ENCODE data around the gene SLC18A2. TPM values are rescaled to one million over a fixed set of nuclear protein-coding genes. Genes with fewer than 3 reads are reported as not detected.
"Not testable (repeated sequence)": the region's sequence is repeated elsewhere in the genome, so short reads cannot be mapped to it uniquely, and the experiment has no call there.

SLC18A2 gene
- total RNA-seq, 1 donor from 2014 or later = 0.13 TPM

DNA sequence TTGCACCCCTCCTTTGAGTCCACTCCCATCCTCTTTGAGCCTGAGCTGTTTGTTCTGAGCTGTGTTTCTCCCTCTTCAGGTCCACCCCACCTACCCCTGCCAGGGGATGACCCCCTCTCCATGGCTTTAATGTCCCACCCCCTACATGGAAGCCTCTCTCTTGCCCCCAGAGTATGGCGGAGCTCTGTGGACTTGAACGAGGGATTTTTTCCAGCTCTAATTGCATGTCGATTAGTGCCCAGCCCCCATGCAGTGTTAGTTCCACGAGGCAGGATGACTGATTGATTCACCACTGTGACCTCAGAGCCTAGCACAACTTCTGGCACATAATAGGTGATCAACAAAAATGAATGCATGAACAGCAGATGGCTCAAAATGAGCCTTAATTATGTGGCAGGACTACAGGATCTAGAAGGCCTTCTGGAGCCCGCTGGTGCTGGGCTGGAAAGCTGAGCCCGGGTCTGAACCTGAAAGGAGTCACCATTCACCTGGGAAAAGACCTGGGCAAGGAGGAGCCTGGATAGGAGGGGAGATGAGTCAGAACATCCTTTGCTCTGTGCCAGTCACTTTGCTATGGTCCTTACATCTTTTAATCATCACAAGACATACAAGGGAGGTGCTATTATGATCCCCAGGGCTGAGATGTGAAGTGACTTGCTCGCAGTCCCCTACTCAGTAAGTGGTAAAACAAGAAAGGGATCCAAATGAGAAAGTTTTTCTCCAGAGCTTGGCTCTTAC, 17.1 kb upstream of the SLC18A2 start:
- Mint-ChIP-seq H3K27ac (no peak overlapping the region), H3K9me3 (no peaks in the 10 kb centered on the region)

DNA sequence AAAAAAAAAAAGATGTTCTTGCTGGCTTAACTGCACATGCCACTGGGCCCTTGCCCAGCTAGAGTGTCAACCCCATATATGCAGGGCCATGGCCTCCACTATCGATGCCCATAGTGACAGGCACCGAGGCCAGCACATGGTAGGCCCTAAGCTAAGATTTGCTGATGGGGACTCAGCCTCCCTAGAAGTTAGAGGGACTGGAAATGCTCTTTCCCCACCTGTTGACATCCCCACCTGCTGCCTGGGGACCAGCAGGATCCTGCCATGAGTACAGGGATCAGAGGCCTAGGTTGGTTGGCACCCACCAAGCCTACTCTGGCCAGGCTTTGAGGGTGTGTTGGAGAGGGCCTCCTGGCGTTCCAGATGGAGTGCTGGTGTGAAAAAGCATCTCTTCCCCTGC, 16.0 kb upstream of the SLC18A2 start:
- Mint-ChIP-seq H3K4me1 (no peaks in the 10 kb centered on the region), H3K27me3 (ENCODE audit: low read depth) (peaks cover 61% of the 10 kb centered on the region), H3K27ac (no peak overlapping the region), H3K4me3 (no peak overlapping the region), H3K36me3 (no peaks in the 10 kb centered on the region), H3K9me3 (peaks cover 5% of the 10 kb centered on the region)
- TF ChIP-seq, protein P1, sequence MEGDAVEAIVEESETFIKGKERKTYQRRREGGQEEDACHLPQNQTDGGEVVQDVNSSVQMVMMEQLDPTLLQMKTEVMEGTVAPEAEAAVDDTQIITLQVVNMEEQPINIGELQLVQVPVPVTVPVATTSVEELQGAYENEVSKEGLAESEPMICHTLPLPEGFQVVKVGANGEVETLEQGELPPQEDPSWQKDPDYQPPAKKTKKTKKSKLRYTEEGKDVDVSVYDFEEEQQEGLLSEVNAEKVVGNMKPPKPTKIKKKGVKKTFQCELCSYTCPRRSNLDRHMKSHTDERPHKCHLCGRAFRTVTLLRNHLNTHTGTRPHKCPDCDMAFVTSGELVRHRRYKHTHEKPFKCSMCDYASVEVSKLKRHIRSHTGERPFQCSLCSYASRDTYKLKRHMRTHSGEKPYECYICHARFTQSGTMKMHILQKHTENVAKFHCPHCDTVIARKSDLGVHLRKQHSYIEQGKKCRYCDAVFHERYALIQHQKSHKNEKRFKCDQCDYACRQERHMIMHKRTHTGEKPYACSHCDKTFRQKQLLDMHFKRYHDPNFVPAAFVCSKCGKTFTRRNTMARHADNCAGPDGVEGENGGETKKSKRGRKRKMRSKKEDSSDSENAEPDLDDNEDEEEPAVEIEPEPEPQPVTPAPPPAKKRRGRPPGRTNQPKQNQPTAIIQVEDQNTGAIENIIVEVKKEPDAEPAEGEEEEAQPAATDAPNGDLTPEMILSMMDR (IDR thresholded peaks at IDR 0.05; ENCODE audit: unreplicated experiment) = no peak
- no peak for DNase-seq (ENCODE audit: low spot score in 2 of 2, unreplicated experiment in 2 of 2)

More for the DNA sequence above, 17.1 kb upstream of the SLC18A2 start:
- H3K27me3 Mint-ChIP-seq (ENCODE audit: low read depth) = peaks cover 56% of the 10 kb centered on the region
- no peak overlapping the region for H3K4me3 Mint-ChIP-seq
- TF ChIP-seq, protein P1 (IDR thresholded peaks at IDR 0.05; ENCODE audit: unreplicated experiment) = no peak
- no peaks in the 10 kb centered on the region for H3K4me1 Mint-ChIP-seq
- H3K36me3 Mint-ChIP-seq = no peaks in the 10 kb centered on the region
- no peak for DNase-seq (ENCODE audit: low spot score in 2 of 2, unreplicated experiment in 2 of 2)

DNA sequence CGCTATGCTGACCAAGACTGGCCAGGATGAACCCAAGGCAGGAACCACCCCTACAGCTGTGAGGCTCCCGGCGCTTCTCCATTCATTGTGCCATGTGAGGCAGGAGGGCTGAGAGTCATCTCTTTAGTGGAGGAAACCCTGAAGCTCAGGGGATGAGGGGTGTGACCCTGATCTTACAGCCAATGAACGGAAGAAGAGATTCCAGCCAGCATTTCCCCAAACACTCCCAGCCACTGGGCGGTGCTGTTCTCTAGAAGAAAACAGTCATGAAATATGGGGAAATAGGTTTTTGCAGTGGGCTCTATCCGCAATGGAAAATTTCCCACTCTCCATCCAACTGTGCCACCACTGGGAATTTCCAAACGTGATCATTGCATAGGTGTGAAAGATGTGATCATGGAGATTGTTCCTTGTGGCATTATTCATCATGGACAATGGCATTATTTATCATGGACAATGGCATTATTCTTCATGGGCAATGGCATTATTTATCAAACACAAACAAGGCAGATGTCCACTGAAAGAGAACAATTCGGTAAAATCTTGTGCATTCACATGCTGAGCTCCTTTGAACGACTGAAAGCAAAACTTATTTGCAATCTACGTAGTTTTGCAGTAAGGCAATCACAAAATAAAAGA, 14.0 kb upstream of the SLC18A2 start:
- no peaks in the 10 kb centered on the region for H3K36me3 Mint-ChIP-seq
- TF ChIP-seq, protein P1 (IDR thresholded peaks at IDR 0.05; ENCODE audit: unreplicated experiment) = no peak
- H3K9me3 Mint-ChIP-seq = peaks cover 12% of the 10 kb centered on the region
- H3K4me1 Mint-ChIP-seq = no peaks in the 10 kb centered on the region
- peaks cover 65% of the 10 kb centered on the region for H3K27me3 Mint-ChIP-seq (ENCODE audit: low read depth)
- DNase-seq (ENCODE audit: low spot score in 2 of 2, unreplicated experiment in 2 of 2) = no peak
- no peak overlapping the region for H3K4me3 Mint-ChIP-seq
- H3K27ac Mint-ChIP-seq = no peak overlapping the region

DNA sequence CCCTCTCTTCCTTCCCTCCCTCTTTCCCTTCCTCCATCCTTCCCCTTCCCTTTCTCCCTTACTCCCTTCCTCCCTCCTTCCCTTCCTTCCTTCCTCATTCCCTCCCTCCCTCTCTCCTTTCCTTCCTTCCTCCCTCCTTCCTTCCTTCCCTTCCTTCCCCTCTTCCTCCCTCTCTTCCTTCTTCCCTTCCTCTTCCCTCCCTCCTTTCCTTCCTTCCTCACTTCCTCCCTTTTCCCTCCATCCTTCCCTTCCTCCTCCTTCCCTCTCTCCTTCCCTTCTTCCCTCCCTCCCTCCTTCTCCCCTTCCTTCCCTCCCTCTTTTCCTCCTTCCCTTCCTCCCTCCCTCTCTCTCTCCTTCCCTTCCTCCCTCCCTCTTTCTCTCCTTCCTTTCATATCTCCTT, 12.7 kb upstream of the SLC18A2 start:
- H3K4me1 Mint-ChIP-seq = no peaks in the 10 kb centered on the region
- peaks cover 75% of the 10 kb centered on the region for H3K27me3 Mint-ChIP-seq (ENCODE audit: low read depth)
- H3K27ac Mint-ChIP-seq = no peak overlapping the region
- H3K4me3 Mint-ChIP-seq = no peak overlapping the region
- no peak for DNase-seq (ENCODE audit: low spot score in 2 of 2, unreplicated experiment in 2 of 2)
- H3K36me3 Mint-ChIP-seq = no peaks in the 10 kb centered on the region
- H3K9me3 Mint-ChIP-seq = peaks cover 12% of the 10 kb centered on the region
- TF ChIP-seq, protein P1 (IDR thresholded peaks at IDR 0.05; ENCODE audit: unreplicated experiment) = no peak

DNA sequence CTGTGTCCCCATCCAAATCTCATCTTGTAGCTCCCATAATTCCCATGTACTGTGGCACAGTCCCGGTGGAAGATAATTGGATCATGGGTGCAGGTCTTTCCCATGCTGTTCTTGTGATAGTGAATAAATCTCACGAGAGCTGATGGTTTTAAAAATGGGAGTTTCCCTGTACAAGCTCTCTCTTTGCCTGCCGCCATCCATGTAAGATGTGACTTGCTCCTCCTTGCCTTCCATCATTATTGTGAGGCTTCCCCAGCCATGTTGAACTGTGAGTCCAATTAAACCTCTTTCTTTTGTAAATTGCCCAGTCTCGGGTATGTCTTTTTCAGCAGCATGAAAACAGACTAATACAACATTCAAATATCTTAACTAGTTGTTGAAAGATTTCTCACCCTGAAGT, 10.8 kb upstream of the SLC18A2 start:
- Mint-ChIP-seq H3K27me3 (ENCODE audit: low read depth) (peaks cover 94% of the 10 kb centered on the region), H3K9me3 (peaks cover 12% of the 10 kb centered on the region)
- H3K27ac Mint-ChIP-seq; DNase-seq (ENCODE audit: low spot score in 2 of 2, unreplicated experiment in 2 of 2); H3K36me3 Mint-ChIP-seq; H3K4me3 Mint-ChIP-seq; H3K4me1 Mint-ChIP-seq: not testable (repeated sequence)

DNA sequence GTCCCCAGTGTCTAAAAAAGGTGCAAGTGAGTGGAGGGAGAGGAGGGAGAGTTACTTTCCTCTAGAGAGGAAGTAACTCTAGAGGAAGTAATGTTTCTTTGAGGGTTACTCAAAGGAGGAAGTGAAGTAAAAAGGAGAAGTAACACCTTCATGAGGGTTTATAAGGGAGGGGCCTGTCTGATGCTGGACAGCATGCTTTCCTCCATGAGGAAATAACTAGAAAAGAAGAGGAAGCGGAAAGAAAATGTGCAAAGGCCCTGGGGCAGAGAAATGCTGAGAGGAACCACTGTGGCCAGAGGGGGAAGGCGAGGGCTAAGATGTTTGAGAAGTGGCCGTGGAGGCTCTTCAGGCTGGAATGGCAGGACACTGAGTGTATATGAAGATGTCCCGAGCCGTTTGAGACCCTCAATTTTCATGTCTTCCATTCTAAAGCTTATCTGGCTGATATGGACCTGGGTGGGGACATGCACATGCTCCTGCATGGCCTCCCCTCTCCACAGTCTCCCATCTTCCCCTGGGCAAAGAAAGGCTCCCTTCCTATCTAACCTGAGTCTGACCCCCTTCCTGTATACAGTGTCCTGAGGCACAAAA, 3.4 kb upstream of the SLC18A2 start:
- H3K36me3 Mint-ChIP-seq = no peaks in the 10 kb centered on the region
- TF ChIP-seq, protein P1 (IDR thresholded peaks at IDR 0.05; ENCODE audit: unreplicated experiment) = no peak
- DNase-seq (ENCODE audit: low spot score in 2 of 2, unreplicated experiment in 2 of 2) = no peak
- peaks cover 89% of the 10 kb centered on the region for H3K27me3 Mint-ChIP-seq (ENCODE audit: low read depth)
- H3K27ac Mint-ChIP-seq = no peak overlapping the region
- H3K4me3 Mint-ChIP-seq = no peak overlapping the region
- H3K9me3 Mint-ChIP-seq = no peaks in the 10 kb centered on the region
- peaks cover 4% of the 10 kb centered on the region for H3K4me1 Mint-ChIP-seq

Data from mesothelial cell of epicardium (in vitro differentiated cells).